Endothelial cell of umbilical vein (primary cell): ENCODE data around the gene GALNT2. TPM values are rescaled to one million over a fixed set of nuclear protein-coding genes. Genes with fewer than 3 reads are reported as not detected.

ENCODE experiments used
- BruUV-seq: library from RNA; stranded (reverse); fragments of 400-500 nt; replicated peaks from 2 replicates; lab custom pipeline; 2021; lab: Mats Ljungman, UMichigan
- CTCF ChIA-PET: fragments of 300-600, 350-600 bp; sonication (Branson Sonifier 250); formaldehyde crosslinking; loops from one replicate; lab custom pipeline; 2021; ENCODE audit warnings: antibody characterized with exemption, inconsistent platforms; lab: Charles Lee
- POLR2A ChIA-PET: fragments of 300-600, 350-600 bp; sonication (Branson Sonifier 250); formaldehyde crosslinking; loops from one replicate; lab custom pipeline; 2021; ENCODE audit warnings: antibody characterized with exemption, inconsistent platforms; lab: Charles Lee
- DNase-seq: peaks from one replicate; pipeline ENCODE4 v3.0.0-alpha.2; 2011; ENCODE audit warnings: low read depth, low spot score
- FAIRE-seq: peaks from 2 replicates; lab custom pipeline; 2011; peaks lifted over from hg19 to GRCh38; lab: Jason Lieb, UNC
- H2AFZ ChIP-seq: 2 replicates; pipeline ENCODE4 v1.6.0; 2012; ENCODE audit warnings: low read depth, low read length, control low read depth, inconsistent platforms
- H3K27ac ChIP-seq: 2 replicates; pipeline ENCODE4 v1.5.1; 2011; ENCODE audit warnings: low read depth, mild to moderate bottlenecking, control low read depth, low read length, moderate library complexity; ENCODE audit not compliant: insufficient read depth
- H3K27me3 ChIP-seq, 2 experiments: 2 replicates each; pipeline versions ENCODE4 v1.6.0 to v1.6.1; 2011; ENCODE audit warnings: low read length in 2 of 2, mixed read lengths in 1 of 2; ENCODE audit not compliant: control insufficient read depth in 2 of 2, insufficient read depth in 2 of 2
- H3K36me3 ChIP-seq, 2 experiments: 2 replicates in 1 of 2; 3 replicates in 1 of 2; pipeline ENCODE4 v1.5.1; 2011; ENCODE audit warnings: low read length in 2 of 2, mild to moderate bottlenecking in 1 of 2, moderate library complexity in 1 of 2; ENCODE audit not compliant: control insufficient read depth in 2 of 2, insufficient read depth in 2 of 2; ENCODE audit errors: extremely low read depth in 1 of 2
- H3K4me1 ChIP-seq: 3 replicates; pipeline ENCODE4 v1.5.1; 2011; ENCODE audit warnings: mild to moderate bottlenecking, low read length; ENCODE audit not compliant: control insufficient read depth, insufficient read depth; ENCODE audit errors: extremely low read depth
- H3K4me2 ChIP-seq: 2 replicates; pipeline ENCODE4 v1.6.1; 2011; ENCODE audit warnings: low read length, control low read depth, mixed read lengths; ENCODE audit not compliant: insufficient read depth
- H3K4me3 ChIP-seq, 3 experiments: fragments of 200-600 bp in 1 of 3; sonication (generic), shearing (Covaris generic) in 1 of 3; replicated peaks in 1 of 3; 2 replicates each; pipeline ENCODE4 v1.5.1; 2011 to 2016; ENCODE audit warnings: control low read depth in 3 of 3, low read length in 3 of 3, mild to moderate bottlenecking in 2 of 3, inconsistent platforms in 1 of 3, low read depth in 1 of 3, moderate library complexity in 1 of 3; ENCODE audit not compliant: insufficient read depth in 1 of 3
- H3K79me2 ChIP-seq: 2 replicates; pipeline ENCODE4 v1.6.0; 2012; ENCODE audit warnings: low read length, inconsistent platforms; ENCODE audit not compliant: control insufficient read depth, insufficient read depth
- H3K9ac ChIP-seq: replicated peaks from 2 replicates; pipeline ENCODE3; 2011; ENCODE audit warnings: low read length, control low read depth; ENCODE audit not compliant: insufficient read depth; ENCODE audit errors: extremely low read depth
- H3K9me1 ChIP-seq: replicated peaks from 3 replicates; pipeline ENCODE4 v1.6.0; 2011; ENCODE audit warnings: mild to moderate bottlenecking, low read length; ENCODE audit not compliant: control insufficient read depth, insufficient read depth; ENCODE audit errors: extremely low read depth
- H3K9me3 ChIP-seq: replicated peaks from 2 replicates; pipeline ENCODE4 v1.5.1; 2012; ENCODE audit warnings: low read length, inconsistent platforms; ENCODE audit not compliant: control insufficient read depth, insufficient read depth
- H4K20me1 ChIP-seq: replicated peaks from 2 replicates; pipeline ENCODE3; 2011; ENCODE audit warnings: mild to moderate bottlenecking, low read length; ENCODE audit not compliant: control insufficient read depth, insufficient read depth; ENCODE audit errors: extremely low read depth
- EZH2 ChIP-seq: IDR thresholded peaks from 2 replicates; pipeline ENCODE4 v1.6.1; 2012; ENCODE audit warnings: borderline replicate concordance, low read depth, mild to moderate bottlenecking, moderate library complexity, low read length, inconsistent platforms; ENCODE audit not compliant: severe bottlenecking
- GATA2 ChIP-seq: IDR thresholded peaks from 2 replicates; pipeline ENCODE4 v1.7.0; 2011; ENCODE audit warnings: low read depth, mild to moderate bottlenecking, moderate library complexity, mixed read lengths, low read length; ENCODE audit not compliant: insufficient read length, insufficient read depth
- JUN ChIP-seq: IDR thresholded peaks from 2 replicates; pipeline ENCODE4 v1.6.1; 2011; ENCODE audit warnings: borderline replicate concordance, low read depth; ENCODE audit not compliant: insufficient read length, insufficient read depth
- MYC ChIP-seq: IDR thresholded peaks from one replicate; pipeline ENCODE4 v1.6.1; 2011; ENCODE audit warnings: mild to moderate bottlenecking, low read depth, low read length
- POLR2A ChIP-seq: IDR thresholded peaks from 2 replicates; pipeline ENCODE4 v1.6.1; 2012; ENCODE audit warnings: low read depth, mild to moderate bottlenecking, control low read depth, low read length
- POLR2AphosphoS5 ChIP-seq: IDR thresholded peaks from 2 replicates; pipeline ENCODE4 v1.6.1; 2012; ENCODE audit warnings: low read depth, mild to moderate bottlenecking, control low read depth, low read length, moderate library complexity; ENCODE audit not compliant: insufficient read depth
- dilution Hi-C: fragments of 300-500 bp; cut with MboI; formaldehyde crosslinking; loops from one replicate; pipeline ENCODE4 v1.15.0; 2019; ENCODE audit warnings: low sequenced_read_pairs; ENCODE audit not compliant: extremely low pct_ligation_motif_present
- intact Hi-C: fragments of 100-400 bp; cut with micrococcal nuclease; formaldehyde crosslinking; loops from one replicate; pipeline ENCODE4 v1.10.0; 2022
- polyA plus RNA-seq, 4 experiments: library from polyadenylated mRNA; depleted of rRNA in 3 of 4; stranded (reverse) in 3 of 4; unstranded in 1 of 4; fragments of >200 nt; gene quantifications; 2 replicates each; pipeline versions ENCODE4 v1.2.1 to v1.2.3, GENCODE V29; 2011 to 2012; ENCODE audit warnings: missing spikeins in 1 of 4
- total RNA-seq: library from RNA; stranded (reverse); gene quantifications from 2 replicates; pipeline ENCODE4 v1.2.3, GENCODE V29; 2021

The GALNT2 gene
- total and polyA plus RNA-seq, 2 donors (not counting 3 experiments of a cell fraction or from before 2014, with no cell fraction given), result 56.3 to 77.5 TPM

DNA sequence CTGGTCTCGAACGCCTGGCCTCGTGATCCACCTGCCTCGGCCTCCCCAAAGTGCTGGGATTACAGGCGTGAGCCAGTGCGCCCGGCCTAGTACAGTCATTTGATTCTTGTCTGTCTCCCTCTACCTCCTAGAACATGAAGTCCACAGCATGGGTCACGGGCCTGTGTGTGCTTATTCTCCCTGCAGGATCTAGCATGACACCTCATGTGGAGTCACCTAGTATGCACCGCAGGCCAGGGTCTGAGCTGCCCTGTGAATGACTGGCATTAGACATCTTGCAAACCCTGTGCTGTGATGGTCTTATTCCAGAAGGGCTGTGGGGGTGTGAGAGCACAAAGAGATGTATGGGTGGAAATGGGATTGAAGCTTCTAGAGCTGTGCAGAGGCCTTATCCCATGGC lies 133.2 kb downstream of the GALNT2 start:
- no peak overlapping the region for H3K27ac ChIP-seq
- no TSS peak for BruUV-seq
- no peak overlapping the region for H3K4me2 ChIP-seq
- DNase-seq (no peak), FAIRE-seq (no peak)
- dilution Hi-C loops, result no loop called here
- no peak overlapping the region for H3K4me3 ChIP-seq
- intact Hi-C loops, result no loop called here
- peaks cover under 1% of the 10 kb centered on the region for H3K4me1 ChIP-seq
- H3K36me3 ChIP-seq, result no peaks in the 10 kb centered on the region
- H3K9ac ChIP-seq, result no peak overlapping the region
- no peak for TF ChIP-seq MYC
- no peaks in the 10 kb centered on the region for H3K9me3 ChIP-seq
- H4K20me1 ChIP-seq, result no peaks in the 10 kb centered on the region
- no peaks in the 10 kb centered on the region for H3K9me1 ChIP-seq
- no peak overlapping the region for H2AFZ ChIP-seq
- no peaks in the 10 kb centered on the region for H3K79me2 ChIP-seq
- POLR2A ChIA-PET, result no interaction called here
- CTCF ChIA-PET, result interaction anchor here (2.0 kb wide), 1 partner anchor 14 kb away, joined by 6 read pairs; no protein-coding TSS in a partner anchor
- no peaks in the 10 kb centered on the region for H3K27me3 ChIP-seq

DNA sequence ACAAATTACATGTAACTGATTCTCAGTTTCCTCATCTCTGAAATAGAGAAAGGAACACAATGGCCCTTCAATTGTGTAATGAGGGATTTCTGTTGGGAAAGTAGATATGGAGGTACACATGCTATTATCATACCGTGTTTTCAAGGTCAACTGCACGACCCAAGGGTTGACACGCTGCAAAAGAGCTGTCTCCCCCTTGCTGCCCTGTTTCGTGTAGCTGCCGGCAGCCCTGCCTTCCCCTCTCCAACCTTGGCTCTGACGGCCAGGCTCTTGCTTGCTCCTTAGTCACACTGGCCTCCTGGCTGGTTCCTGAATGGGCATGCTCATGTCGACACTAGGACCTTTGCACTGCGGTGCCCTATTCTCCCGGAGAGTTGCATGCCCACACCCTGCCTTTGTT lies 134.4 kb downstream of the GALNT2 start:
- no peaks in the 10 kb centered on the region for H3K79me2 ChIP-seq
- no peak for DNase-seq
- dilution Hi-C loops, result no loop called here
- H3K9me1 ChIP-seq, result no peaks in the 10 kb centered on the region
- no peak overlapping the region for H3K4me3 ChIP-seq
- no peak for FAIRE-seq
- no peaks in the 10 kb centered on the region for H3K27me3 ChIP-seq
- CTCF ChIA-PET, result interaction anchor here (0.9 kb wide), 1 partner anchor 117 kb away, joined by 3 read pairs; no protein-coding TSS in a partner anchor
- H3K9me3 ChIP-seq, result no peaks in the 10 kb centered on the region
- H3K4me2 ChIP-seq, result no peak overlapping the region
- TF ChIP-seq JUN, result no peak
- TF ChIP-seq EZH2, result no peak
- no peak for TF ChIP-seq POLR2A
- TF ChIP-seq GATA2, result no peak
- no peak for TF ChIP-seq POLR2AphosphoS5
- no peak overlapping the region for H3K27ac ChIP-seq
- H2AFZ ChIP-seq, result no peak overlapping the region
- no TSS peak for BruUV-seq
- no peak overlapping the region for H3K9ac ChIP-seq
- H3K36me3 ChIP-seq, result no peaks in the 10 kb centered on the region
- no peaks in the 10 kb centered on the region for H4K20me1 ChIP-seq
- peaks cover 12% of the 10 kb centered on the region for H3K4me1 ChIP-seq
- POLR2A ChIA-PET, result no interaction called here
- intact Hi-C loops, result no loop called here
